T-helper 2 cell treated with Interferon-gamma antibody and Interleukin-4, amounts not matched to agents 5 μg/mL and 100 μg/mL, for 36 hours (primary cell): Measurements from ENCODE around the gene IL34.
"Not testable (repeated sequence)": the region's sequence is repeated elsewhere in the genome, so short reads cannot be mapped to it uniquely, and the experiment has no call there.

Source experiments
- DNase-seq: peaks from one replicate; pipeline ENCODE4 v3.0.0; 2021; ENCODE audit warnings: low spot score
- H3K27ac Mint-ChIP-seq: one replicate; pipeline ENCODE4 v1.8.0; 2021; ENCODE audit warnings: mild to moderate bottlenecking, mixed read lengths
- H3K27me3 Mint-ChIP-seq: one replicate; pipeline ENCODE4 v1.8.0; 2021; ENCODE audit warnings: low read depth, mixed read lengths
- H3K36me3 Mint-ChIP-seq: one replicate; pipeline ENCODE4 v1.8.0; 2021; ENCODE audit warnings: low read depth, mixed read lengths
- H3K4me1 Mint-ChIP-seq: one replicate; pipeline ENCODE4 v1.8.0; 2021; ENCODE audit warnings: low read depth, mixed read lengths
- H3K4me3 Mint-ChIP-seq: one replicate; pipeline ENCODE4 v1.8.0; 2022; ENCODE audit warnings: mild to moderate bottlenecking, moderate library complexity, mixed read lengths
- H3K9me3 Mint-ChIP-seq: one replicate; pipeline ENCODE4 v1.8.0; 2021; ENCODE audit warnings: mixed read lengths

The IL34 gene

DNA sequence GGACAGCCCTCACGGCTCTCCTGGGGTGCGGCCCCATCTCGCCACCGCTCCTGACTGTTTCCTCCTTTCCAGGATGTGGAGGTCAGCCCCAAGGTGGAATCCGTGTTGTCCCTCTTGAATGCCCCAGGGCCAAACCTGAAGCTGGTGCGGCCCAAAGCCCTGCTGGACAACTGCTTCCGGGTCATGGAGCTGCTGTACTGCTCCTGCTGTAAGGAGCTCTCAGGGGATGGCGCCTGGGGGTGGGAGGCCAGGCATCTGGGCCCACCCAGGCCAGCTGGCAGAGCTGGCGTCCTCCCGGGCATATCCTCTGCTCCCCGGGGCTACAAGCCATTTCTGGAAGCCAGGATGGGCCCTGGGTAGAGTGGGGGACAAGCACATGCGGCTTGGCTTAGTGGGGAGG, 13.2 kb downstream of the IL34 start:
- Mint-ChIP-seq H3K4me3 (no peak overlapping the region), H3K36me3 (no peaks in the 10 kb centered on the region), H3K27ac (no peak overlapping the region), H3K27me3 (no peaks in the 10 kb centered on the region), H3K9me3 (no peaks in the 10 kb centered on the region), H3K4me1 (no peaks in the 10 kb centered on the region)
- DNase-seq: no peak

- Mint-ChIP-seq H3K27ac (no peak overlapping the region), H3K9me3 (no peaks in the 10 kb centered on the region)
Measured at GRCh38 chr16:70659953-70660671, 13.8 kb downstream of the IL34 start.

GRCh38 chr16:70660672-70661350, 14.5 kb downstream of the IL34 start:
- no peak overlapping the region for H3K27ac Mint-ChIP-seq
- DNase-seq: no peak
- H3K4me3 Mint-ChIP-seq: no peak overlapping the region
- H3K36me3 Mint-ChIP-seq: no peaks in the 10 kb centered on the region
- H3K9me3 Mint-ChIP-seq: no peaks in the 10 kb centered on the region
- no peaks in the 10 kb centered on the region for H3K27me3 Mint-ChIP-seq
- no peaks in the 10 kb centered on the region for H3K4me1 Mint-ChIP-seq

More at GRCh38 chr16:70659953-70660671, 13.8 kb downstream of the IL34 start:
- no peaks in the 10 kb centered on the region for H3K27me3 Mint-ChIP-seq
- no peak for DNase-seq
- H3K4me1 Mint-ChIP-seq: no peaks in the 10 kb centered on the region
- H3K36me3 Mint-ChIP-seq: no peaks in the 10 kb centered on the region
- H3K4me3 Mint-ChIP-seq: no peak overlapping the region

- Mint-ChIP-seq H3K36me3 (no peaks in the 10 kb centered on the region), H3K4me3 (no peak overlapping the region), H3K27me3 (no peaks in the 10 kb centered on the region), H3K4me1 (no peaks in the 10 kb centered on the region), H3K27ac (no peak overlapping the region), H3K9me3 (no peaks in the 10 kb centered on the region)
- no peak for DNase-seq
Measured at GRCh38 chr16:70661534-70661917, 15.2 kb downstream of the IL34 start.

- no peaks in the 10 kb centered on the region for H3K36me3 Mint-ChIP-seq
- no peaks in the 10 kb centered on the region for H3K27me3 Mint-ChIP-seq
- no peaks in the 10 kb centered on the region for H3K9me3 Mint-ChIP-seq
- DNase-seq: no peak
- H3K4me3 Mint-ChIP-seq: no peak overlapping the region
- H3K27ac Mint-ChIP-seq: no peak overlapping the region
- H3K4me1 Mint-ChIP-seq: no peaks in the 10 kb centered on the region
Measured at GRCh38 chr16:70661918-70662641, 15.7 kb downstream of the IL34 start.

GRCh38 chr16:70662991-70663523, 16.7 kb downstream of the IL34 start:
- no peak overlapping the region for H3K4me3 Mint-ChIP-seq
- no peaks in the 10 kb centered on the region for H3K9me3 Mint-ChIP-seq
- peaks cover 2% of the 10 kb centered on the region for H3K27me3 Mint-ChIP-seq
- H3K36me3 Mint-ChIP-seq: no peaks in the 10 kb centered on the region
- H3K4me1 Mint-ChIP-seq: no peaks in the 10 kb centered on the region
- DNase-seq: no peak
- H3K27ac Mint-ChIP-seq: no peak overlapping the region

DNA sequence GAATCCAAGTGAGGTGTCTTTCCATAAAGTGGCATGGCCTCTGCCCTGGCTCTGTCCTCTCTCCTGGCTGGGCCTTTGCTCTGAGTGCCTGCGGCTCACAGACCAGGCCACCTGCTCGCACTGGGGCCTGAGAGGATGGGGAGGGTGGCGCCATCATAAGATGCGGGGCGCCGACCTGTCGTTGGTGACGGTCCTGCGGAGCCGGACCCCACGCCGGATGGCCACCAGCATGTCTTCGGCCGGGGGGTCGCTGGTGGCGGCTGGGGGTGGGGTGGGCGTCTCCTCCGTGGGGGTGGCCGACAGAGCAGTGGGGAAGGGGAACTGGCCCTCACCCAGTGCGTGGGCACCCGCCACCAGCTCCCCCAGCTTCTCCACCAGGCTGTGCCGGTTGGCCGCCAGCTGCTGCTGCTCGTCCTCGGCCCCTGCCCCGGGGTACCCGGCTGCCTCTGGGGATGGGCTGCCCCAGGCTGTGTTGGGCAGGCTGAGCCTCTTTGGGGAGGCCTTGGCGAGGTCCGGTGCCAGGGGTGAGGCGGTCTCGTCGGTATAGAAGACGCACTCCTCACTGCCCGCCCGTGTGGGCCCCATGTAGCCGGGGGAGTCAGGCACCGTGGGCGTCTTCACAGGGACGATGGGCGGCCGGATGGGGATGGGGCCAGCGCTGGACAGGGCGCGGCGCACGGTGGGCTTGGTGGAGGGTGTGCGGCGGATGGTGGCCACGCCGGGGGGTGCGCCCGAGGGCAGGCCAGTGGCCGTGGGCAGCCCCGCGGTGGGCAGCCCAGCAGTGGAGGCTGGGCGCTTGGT, 17.4 kb downstream of the IL34 start:
- H3K4me1 Mint-ChIP-seq: no peaks in the 10 kb centered on the region
- H3K27ac Mint-ChIP-seq: no peak overlapping the region
- H3K36me3 Mint-ChIP-seq: no peaks in the 10 kb centered on the region
- DNase-seq: no peak
- no peak overlapping the region for H3K4me3 Mint-ChIP-seq
- peaks cover 2% of the 10 kb centered on the region for H3K27me3 Mint-ChIP-seq
- H3K9me3 Mint-ChIP-seq: no peaks in the 10 kb centered on the region

- Mint-ChIP-seq H3K36me3 (no peaks in the 10 kb centered on the region), H3K27me3 (peaks cover 2% of the 10 kb centered on the region), H3K4me1 (no peaks in the 10 kb centered on the region), H3K4me3 (no peak overlapping the region), H3K27ac (no peak overlapping the region), H3K9me3 (no peaks in the 10 kb centered on the region)
- no peak for DNase-seq
Measured at GRCh38 chr16:70664325-70665112, 18.2 kb downstream of the IL34 start.

- no peak overlapping the region for H3K4me3 Mint-ChIP-seq
Measured at GRCh38 chr16:70665113-70665694, 18.8 kb downstream of the IL34 start.

DNA sequence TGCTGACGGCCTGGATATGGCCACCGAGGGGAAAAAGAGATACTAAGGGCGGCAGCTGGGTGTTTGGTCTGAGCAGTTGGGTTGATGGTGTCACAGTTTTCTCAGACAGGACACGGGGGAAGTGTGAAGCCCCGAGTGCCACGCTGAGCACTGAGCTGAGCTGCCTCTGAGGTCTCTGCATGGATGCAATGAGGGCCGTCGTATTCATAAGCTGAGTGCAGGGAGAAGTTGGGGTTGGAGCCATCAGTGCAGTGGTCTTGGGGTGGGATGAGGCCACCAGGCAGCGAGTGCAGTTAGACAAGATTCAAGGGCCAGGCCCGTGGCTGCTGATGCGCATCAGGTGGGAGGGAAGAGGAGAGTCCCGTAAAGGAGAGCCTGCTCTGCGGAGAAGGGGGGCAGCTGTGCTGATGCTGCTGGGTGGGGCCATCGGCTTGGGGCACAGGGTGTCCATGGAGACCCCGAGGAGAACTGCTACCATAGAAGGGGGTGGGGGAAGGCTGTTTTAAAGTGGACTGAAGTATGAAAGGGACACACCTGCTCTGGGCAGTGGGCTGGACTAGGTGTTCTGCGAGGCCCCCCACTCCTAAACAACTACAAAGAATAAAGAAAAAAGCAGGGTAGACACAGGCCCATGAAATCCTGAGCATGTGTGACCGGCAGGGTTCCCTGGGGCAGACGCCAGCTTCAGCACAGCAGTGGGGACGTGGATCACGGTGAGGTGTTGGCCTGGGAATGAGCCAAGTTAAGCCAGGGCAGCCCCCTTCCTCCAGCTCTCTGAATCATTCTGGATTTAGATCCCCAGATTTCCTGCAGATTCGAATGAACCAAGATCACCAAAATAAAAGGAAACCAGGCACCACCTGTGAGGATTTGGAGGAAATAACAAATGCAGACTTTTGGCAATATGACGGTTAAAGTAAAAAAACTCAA, 19.7 kb downstream of the IL34 start:
- no peaks in the 10 kb centered on the region for H3K4me1 Mint-ChIP-seq
- no peaks in the 10 kb centered on the region for H3K9me3 Mint-ChIP-seq
- H3K36me3 Mint-ChIP-seq: no peaks in the 10 kb centered on the region
- DNase-seq: no peak
- H3K4me3 Mint-ChIP-seq: no peak overlapping the region
- peaks cover 2% of the 10 kb centered on the region for H3K27me3 Mint-ChIP-seq
- H3K27ac Mint-ChIP-seq: no peak overlapping the region

More at GRCh38 chr16:70665113-70665694, 18.8 kb downstream of the IL34 start:
- Mint-ChIP-seq H3K36me3 (no peaks in the 10 kb centered on the region), H3K27ac (no peak overlapping the region), H3K9me3 (no peaks in the 10 kb centered on the region), H3K27me3 (peaks cover 2% of the 10 kb centered on the region), H3K4me1 (no peaks in the 10 kb centered on the region)
- DNase-seq: no peak

- no peak for DNase-seq
- H3K4me1 Mint-ChIP-seq: no peaks in the 10 kb centered on the region
- H3K9me3 Mint-ChIP-seq: no peaks in the 10 kb centered on the region
- no peak overlapping the region for H3K4me3 Mint-ChIP-seq
- no peak overlapping the region for H3K27ac Mint-ChIP-seq
- H3K27me3 Mint-ChIP-seq: peaks cover 2% of the 10 kb centered on the region
- no peaks in the 10 kb centered on the region for H3K36me3 Mint-ChIP-seq
Measured at GRCh38 chr16:70670175-70670574, 23.8 kb downstream of the IL34 start.

GRCh38 chr16:70670938-70671337, 24.6 kb downstream of the IL34 start:
- not testable (repeated sequence) for DNase-seq, H3K27me3 Mint-ChIP-seq, H3K4me1 Mint-ChIP-seq, H3K27ac Mint-ChIP-seq, H3K4me3 Mint-ChIP-seq, H3K36me3 Mint-ChIP-seq, H3K9me3 Mint-ChIP-seq
